ENCODE results near the gene ACAP2.
"Not testable (repeated sequence)": the region's sequence is repeated elsewhere in the genome, so short reads cannot be mapped to it uniquely, and the experiment has no call there.

The ACAP2 gene

DNA sequence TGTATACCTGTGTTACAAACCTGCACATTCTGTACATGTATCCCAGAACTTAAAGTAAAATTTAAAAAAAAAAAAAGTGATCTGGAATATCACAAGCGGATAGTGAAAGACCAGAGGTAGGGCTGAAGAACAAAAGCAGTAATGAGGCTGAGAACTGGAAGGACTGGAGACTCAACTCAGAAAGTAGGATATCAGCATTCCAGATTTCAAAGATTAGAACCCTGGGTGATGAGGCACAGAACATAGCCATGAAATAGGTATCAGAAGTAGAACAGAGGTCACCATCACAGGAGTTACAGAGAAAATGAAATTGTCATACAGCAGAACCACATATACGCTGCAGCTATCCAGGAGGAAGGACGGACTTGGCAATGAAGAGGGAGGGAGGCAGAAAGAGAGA is 56.1 kb downstream of the ACAP2 start:
- DNase-seq (ENCODE audit: low read depth), result no peak

DNA sequence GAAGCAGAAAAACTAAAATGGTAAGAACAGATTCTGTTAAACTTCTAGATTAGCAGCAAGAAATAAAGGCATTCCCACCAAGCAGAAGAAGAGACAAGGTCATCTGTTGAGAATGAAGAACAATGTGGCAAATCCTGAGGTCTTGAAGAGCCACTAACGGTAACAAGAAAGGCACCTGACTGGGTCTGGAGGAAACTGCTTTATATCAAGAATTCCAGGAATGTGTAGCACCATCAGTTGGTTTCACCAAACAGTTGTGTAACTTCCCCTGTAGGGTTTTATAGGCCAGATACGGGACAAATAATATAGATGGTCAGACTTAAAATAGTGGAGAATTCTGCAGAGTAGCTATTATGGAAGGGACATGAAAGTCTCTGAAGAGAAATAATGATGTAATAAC is 57.3 kb downstream of the ACAP2 start:
- DNase-seq (ENCODE audit: low read depth), result peak; percentile 72

DNA sequence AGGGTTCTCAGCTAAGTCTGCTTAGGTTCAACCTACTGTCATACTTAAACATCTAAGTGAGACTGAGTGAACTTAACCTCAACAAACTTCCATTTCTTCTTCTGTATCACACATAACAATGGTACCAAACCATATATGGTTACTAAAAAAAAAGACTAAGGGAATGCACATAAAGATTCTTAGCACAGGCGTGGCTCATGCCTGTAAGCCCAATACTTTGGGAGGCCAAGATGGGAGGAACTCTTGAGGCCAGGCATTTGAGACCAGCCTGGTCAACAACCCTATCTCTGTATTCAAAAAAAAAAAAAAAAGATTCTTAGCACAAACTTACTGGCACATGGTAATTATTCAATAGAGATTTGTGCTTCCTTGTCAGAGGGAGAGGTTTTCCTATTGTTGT is 57.9 kb downstream of the ACAP2 start:
- no peak for DNase-seq (ENCODE audit: low read depth)

DNA sequence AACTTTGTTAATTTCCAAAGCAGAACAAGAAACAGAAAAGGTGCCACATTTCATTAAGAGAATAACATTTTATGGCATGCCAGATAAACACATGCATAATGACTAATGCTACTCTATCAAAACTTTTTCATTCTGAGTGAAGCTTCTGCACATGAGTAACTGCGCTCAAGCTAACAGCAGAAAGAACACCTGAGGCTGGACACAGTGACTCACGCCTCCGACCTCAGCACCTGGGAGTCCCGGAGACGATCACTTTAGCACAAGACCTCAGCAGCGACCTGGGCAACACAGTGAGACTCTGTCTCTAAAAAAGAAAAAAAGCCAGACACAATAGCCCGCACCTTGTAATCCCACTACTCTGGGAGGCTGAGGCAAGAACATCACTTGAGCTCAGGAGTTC is 70.6 kb downstream of the ACAP2 start:
- DNase-seq (ENCODE audit: low read depth), result no peak

DNA sequence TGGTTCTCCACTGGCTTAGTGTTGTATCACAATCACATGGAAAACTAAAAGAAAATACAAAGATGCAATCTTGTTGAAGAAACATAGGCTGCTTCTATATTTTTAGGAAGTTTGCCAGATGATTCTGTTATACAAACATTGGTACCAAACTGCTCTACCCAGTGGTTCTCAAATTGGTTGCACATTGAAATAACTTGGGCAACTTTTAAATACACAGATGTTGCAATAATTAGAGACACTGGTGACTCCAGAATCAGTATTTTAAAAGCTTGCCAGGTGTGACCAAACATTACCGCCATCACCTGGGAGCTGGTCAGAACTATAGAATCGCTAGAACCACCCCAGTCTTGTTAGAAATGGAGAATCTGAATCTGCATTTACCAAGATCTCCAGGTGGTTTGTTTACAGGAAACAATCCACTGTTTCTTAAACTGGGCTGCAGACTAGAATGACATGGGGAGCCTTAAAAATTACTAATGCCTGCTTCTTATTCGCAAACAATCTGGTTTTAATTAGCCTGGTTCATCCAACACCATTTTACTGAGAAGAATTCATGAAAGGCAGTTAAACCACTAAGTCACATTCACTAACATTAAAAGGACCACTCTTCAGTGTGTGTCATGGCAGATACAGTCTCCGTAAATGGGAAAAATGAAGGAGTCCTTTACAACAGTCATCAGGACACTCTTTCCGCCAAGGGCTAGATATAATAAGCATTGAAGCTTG is 76.5 kb downstream of the ACAP2 start:
- DNase-seq (ENCODE audit: low read depth), result no peak

DNA sequence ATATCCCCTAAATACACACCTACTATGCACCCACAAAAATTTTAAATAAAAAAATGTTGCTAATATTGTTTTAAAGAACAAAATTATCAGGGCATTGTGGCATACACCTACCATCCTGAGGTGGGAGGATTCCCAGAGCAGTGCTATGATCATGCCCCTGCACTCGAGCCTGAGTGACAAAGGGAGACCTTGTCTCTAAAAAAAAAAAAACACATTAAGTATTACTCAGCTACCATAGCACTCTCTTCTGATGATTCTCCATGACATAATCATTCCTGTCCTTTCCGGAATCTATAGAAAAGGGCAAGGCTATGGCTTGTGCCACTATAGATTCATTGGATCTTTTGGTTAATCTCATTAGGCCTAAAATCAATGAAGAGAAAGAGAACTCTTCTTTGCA is 77.4 kb downstream of the ACAP2 start:
- DNase-seq (ENCODE audit: low read depth), result no peak

DNA sequence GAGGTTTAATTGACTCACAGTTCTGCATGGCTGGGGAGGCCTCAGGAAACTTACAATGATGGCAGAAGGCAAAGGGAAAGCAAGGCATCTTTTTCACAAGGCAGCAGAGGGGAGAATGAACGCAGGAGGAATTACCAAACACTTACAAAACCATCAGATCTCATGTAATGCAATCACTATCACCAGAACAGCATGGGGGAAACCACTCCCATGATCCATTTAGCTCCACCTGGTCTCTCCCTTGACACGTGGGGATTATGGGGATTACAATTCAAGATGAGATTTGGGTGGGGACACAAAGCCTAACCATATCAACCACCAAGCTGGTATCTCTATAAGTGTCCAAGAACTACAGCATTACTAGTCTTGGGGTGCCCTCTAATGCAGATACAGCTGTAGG is 85.0 kb downstream of the ACAP2 start:
- DNase-seq (ENCODE audit: low read depth), result not testable (repeated sequence)

DNA sequence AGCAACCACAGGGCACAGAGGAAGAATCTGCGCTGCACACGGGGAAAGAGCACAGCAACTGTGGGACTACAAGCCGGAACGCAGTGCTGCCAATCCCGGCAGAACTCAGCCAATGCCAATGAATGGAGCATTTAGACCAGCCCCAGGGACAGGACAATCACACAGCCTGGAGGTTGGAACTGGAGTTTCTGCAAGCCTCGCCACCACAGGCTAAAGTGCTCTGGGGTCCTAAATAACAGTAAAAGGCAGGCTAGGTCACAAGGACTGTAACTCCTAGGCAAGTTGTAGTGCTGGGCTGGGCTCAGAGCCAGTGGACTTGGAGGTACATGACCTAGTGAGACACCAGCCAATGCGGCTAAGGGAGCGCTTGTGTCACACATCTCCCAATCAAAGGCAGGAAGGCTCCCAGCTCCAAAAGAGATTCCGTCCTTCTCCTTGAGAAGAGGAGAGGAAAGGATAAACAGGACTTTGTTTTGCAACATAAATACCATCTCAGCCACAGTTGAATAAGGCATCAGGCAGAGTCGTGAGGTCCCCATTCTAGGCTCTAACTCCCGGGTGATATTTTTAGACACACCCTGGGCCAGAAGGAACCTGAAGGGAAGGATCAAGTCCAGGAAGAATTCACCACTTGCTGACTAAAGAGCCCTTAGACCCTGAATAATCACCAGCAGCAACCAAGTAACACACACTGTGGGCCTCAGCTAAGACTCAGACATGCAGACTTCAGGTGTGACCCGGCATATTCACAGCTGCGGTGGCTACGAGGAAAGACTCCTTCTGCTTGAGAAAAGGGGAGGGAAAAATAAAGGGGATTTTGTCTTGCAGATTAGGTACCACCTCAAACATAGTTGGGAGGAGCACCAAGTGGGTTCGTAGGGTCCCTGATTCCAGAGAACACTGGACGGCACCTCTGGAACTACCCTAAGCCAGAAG is 86.4 kb downstream of the ACAP2 start:
- peak; percentile 18 for DNase-seq (ENCODE audit: low read depth)

DNA sequence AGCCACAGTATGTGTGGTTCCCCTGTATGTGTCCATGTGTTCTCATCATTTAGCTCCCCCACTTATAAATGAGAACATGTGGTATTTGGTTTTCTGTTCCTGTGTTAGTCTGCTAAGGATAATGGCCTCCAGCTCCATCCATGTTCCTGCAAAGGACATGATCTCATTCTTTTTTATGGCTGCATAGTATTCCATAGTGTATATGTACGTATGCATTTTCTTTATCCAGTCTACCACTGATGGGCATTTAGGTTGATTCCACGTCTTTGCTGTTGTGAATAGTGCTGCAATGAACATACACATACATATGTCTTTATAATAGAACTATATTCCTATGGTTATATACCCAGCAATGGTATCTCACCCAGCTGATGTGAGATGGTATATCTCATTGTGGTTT is 88.8 kb downstream of the ACAP2 start:
- DNase-seq (ENCODE audit: low read depth), result not testable (repeated sequence)

DNA sequence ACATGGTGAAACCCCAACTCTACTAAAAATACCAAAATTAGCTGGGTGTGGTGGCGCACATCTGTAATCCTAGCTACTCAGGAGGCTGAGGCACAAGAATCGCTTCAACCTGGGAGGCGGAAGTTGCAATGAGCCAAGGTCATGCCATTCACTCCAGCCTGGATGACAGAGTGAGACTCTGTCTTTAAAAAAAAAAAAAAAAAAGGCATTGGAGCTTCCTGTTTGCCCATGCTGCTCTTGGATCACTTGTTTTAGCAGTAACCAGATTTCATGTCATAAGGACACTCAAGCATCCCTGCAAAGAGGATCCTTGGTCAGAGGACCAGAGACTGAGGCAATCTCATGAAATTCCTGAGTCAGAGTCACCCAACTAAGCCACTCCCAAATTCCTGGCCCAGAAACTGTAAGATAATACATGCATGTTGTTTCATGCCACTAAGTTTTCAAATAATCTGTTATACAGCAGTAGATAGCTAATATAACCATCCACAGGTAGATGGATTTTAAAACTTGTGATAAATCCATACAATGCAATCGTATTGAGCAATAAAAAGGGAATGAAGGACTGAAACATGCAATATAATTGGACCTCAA is 89.8 kb downstream of the ACAP2 start:
- DNase-seq (ENCODE audit: low read depth), result peak; percentile 78

DNA sequence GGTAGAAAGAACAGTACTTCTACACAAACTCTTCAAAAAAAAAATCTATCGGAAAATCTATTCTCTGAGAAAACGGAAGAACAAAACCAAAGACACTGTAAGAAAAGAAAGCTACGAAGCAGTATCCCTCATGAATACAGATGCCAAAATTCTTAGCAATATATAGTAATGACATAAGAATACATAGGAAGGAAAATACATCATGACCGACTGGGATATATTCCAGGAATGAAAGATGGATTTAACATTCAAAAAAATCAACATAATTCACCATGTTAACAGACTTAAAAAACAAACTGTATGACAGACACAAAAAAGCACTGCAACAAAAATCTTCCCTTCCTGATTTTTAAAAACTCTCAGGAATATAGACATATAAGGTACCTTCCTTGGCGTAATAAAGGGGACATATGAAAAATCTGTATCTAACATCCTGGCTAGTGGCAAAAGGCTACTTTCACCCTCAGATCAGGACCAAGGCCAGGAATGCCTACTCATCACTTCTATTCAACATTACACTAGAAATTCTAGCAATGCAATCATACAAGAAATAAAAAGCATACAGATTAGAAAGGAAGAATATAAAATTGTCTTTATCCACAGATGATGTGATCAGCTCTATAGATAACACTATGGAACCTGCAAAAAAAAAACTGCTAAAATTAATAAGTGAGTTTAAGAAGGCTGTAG is 94.2 kb downstream of the ACAP2 start:
- no peak for DNase-seq (ENCODE audit: low read depth)

DNA sequence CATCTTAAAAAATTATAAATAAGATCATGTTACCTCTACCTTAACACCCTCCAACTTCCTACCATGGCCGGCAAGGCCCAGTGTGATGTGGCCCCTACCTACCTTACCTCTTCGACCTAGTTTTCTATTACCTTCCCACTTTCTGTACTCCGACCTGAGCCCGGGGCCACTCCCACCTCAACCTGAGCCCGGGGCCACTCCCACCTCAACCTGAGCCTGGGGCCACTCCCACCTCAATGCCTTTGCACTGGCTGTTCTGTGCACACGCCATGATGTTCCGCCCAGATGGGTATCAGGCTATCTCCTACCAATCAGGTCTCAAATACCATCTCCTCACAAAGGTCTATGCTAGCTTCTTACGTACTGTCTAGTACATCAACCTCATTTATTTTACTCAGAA is 105.1 kb downstream of the ACAP2 start:
- DNase-seq (ENCODE audit: low read depth), result no peak

DNA sequence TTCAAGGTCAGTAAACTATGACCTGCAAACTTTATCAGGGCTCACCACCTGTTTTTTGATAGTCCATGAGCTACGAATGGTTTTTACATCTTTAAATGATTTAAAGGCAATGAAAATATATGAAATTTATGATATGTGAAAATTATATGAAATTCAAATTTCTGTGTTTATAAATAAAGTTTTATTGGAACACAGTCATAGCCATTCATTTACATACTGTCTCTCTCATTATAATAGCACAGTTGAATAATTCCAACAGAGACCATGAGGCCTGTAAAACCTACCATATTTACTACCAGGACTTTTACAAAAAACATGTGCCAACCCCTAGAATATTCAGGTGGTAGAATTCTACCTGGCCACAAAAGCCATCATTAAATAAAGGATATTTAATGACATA is 107.9 kb downstream of the ACAP2 start:
- no peak for DNase-seq (ENCODE audit: low read depth)

DNA sequence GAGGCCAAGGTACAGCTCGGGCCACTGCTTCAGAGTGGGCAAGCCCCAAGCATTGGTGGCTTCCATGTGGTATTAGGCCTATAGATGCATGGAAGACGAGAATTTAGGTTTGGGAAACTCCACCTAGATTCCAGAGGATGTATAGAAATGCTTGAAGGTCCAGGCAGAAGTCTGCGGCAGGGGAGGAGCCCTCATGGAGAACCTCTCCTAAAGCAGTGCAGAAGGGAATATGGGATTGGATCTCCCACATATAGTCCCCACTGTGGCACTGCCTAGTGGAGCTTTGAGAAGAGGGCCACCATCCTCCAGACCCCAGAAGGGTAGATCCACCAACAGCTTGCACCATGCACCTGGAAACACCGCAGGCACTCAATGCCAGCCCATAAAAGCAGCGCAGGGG is 123.8 kb downstream of the ACAP2 start:
- DNase-seq (ENCODE audit: low read depth), result peak; percentile 3

DNA sequence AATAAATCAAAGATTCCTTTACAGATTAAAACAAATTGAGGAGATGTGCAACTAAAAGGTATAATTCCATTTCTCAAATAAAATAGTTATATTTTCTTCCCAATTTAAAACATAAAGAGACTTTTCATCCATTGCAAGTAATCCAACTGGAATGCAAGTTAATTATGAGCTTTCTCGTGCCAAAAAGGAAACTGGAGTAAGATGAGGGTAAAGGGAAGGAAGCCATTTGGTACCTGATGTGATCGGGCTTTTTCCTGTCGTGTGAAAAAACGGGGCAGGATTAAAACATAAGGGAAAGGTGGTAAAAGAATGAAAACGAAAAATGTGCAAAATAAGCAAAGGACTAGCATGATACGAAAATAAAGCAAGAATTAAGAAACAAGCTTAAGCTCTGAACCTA is 130.1 kb downstream of the ACAP2 start:
- DNase-seq (ENCODE audit: low read depth), result no peak

DNA sequence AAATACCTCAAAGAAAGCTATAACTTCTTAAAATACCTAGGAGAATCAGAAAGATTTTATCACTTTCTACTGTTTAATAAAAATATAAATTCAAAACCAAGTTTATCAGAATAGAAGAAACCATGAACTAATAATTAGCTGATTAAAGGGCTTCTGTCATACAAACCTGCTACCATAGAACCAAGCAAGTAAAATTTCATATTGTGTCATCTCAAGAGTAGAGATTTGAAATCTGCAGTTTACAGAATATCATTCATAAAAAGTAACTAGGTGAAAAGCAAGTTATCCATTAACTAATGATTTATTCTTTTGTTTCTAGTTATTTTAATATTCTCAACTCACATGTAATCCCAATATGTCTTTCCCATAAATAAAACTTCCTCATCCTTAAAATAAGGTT is 135.1 kb downstream of the ACAP2 start:
- no peak for DNase-seq (ENCODE audit: low read depth)

DNA sequence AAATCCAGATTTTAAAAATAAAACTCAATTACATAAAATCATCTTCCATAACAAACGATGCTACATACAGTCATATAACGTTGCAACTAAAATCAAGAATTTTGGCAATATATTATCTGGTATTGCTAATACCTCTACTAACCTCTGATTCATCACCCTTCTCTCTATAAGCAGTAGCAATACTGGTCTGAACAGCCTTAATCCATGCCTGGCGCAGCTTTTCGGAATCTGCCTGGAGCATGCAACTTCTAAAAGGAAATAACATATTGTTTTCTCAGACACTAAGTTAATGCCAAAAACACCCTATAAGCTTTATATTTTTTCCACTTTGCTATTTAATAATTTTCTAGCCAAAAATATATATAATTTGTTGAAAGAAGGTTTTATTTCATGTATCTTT is 136.5 kb downstream of the ACAP2 start:
- DNase-seq (ENCODE audit: low read depth), result no peak

DNA sequence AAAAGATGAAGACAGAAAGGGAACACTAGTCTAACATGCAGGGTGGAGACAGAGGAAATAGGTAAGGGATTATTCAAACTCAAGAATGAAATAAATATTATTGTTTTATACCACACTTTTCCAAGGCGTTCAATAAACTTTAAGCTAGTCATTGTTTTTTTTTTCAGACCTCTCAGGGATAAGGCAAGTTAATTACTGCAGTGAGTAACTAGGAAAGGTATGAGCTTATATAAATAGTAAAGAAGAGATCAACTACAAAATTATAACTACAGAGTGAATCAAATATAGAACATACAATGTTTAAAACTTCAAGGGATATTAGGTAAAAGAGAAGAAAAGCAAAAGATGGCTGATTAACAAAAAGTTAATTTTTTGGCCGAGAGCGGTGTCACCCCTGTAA is 140.4 kb downstream of the ACAP2 start:
- DNase-seq (ENCODE audit: low read depth), result peak; percentile 22

DNA sequence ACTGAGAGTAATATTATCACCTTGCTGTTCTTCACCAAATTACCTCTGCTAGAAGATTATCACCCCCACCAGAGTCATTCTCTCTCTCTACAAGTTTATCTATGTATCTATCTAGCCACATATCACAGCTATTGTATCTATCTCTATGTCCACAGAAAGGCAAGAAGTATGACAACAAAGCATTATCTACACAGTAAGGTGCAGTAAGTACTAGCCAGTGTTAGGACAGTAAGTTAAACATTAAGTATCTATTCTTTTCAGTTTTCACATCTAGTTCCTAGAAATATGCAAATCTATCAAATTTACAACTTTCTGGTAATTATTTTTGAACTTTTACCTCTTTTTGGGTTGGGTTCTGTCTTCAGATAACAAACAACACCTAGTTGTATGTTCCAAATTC is 145.4 kb downstream of the ACAP2 start:
- DNase-seq (ENCODE audit: low read depth), result no peak

DNA sequence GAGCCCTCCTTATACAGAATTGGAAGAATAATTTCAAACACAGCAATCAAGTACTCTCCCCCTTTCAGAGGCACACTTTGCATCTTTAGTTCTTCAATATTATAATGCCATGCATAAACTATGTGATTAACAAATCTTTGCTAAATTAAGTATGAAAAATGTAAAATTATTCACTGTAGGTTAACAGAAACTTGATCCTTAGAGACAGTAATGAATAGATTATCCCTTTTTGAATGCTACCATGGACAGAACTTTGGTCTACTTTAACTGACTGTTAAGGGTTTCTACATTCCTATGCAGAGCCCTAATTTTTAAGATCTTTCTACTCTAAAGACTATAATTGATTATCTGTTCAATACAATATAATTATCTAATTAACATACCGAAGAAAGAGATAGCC is 146.2 kb downstream of the ACAP2 start:
- DNase-seq (ENCODE audit: low read depth), result no peak

DNA sequence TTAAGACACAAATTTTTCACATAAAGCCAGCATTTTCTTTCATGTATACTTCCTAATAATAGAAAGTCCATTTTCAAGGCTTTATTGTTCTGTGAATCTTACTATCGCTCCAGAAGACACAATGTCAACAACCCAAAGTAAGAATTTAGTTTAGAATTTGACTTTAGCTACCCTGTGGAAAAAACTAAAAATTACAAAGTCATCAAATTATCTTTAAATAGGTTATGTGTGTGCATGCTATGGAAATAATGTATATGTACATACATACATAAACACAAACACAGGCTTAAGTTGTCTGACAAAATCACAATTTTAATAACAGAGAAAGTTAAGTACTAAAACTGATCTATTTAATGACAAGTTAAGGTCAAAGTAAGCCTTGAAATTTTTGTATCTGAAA is 151.7 kb downstream of the ACAP2 start:
- no peak for DNase-seq (ENCODE audit: low read depth)

DNA sequence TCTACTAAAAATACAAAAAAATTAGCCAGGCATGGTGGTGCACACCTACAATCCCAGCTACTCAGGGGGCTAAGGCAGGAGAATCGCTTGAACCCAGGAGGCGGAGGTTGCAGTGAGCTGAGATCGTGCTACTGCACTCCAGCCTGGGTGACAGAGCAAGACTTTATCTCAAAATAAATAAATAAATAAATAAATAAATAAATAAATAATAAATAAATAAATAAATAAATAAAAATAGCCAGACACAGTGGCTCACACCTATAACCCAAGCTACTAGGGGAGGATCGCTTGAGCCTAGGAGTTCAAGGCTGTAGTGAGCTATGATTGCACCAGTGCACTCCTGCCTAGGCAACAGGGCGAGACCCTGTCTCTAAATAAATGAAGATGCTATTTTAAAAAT is 152.2 kb downstream of the ACAP2 start:
- DNase-seq (ENCODE audit: low read depth), result not testable (repeated sequence)

Measured in iris pigment epithelial cell (primary cell).